K562 (cell line): Measurements from ENCODE around the gene ALDH16A1. TPM values are rescaled to one million over a fixed set of nuclear protein-coding genes. Genes with fewer than 3 reads are reported as not detected.
A peak's percentile ranks its signal among the peaks of the same experiment; 100 is the strongest.

Experiments used
- BRCA1 ChIP-seq, 2 experiments: fragments of 450-650 bp in 1 of 2; sonication (generic) in 1 of 2; formaldehyde crosslinking in 1 of 2; IDR thresholded peaks; 2 replicates each; pipeline versions ENCODE4 v1.5.0 to v1.6.1; 2017 to 2020; ENCODE audit warnings: mild to moderate bottlenecking in 1 of 2, missing genetic modification reagents in 1 of 2
- CBFB ChIP-seq: sonication (generic); formaldehyde crosslinking; IDR thresholded peaks from 2 replicates; pipeline ENCODE4 v1.4.0; 2020; ENCODE audit warnings: mild to moderate bottlenecking, missing genetic modification reagents
- CREB1 ChIP-seq, 2 experiments: sonication (generic) in 1 of 2; formaldehyde crosslinking in 1 of 2; IDR thresholded peaks; 2 replicates each; pipeline versions ENCODE4 v1.6.1 to v1.8.0; 2012 to 2022; ENCODE audit warnings: inconsistent platforms in 1 of 2, mild to moderate bottlenecking in 1 of 2, missing genetic modification reagents in 1 of 2, moderate library complexity in 1 of 2
- CREBBP ChIP-seq: IDR thresholded peaks from one replicate; pipeline ENCODE4 v1.6.1; 2012; ENCODE audit warnings: low read depth, mild to moderate bottlenecking, control low read depth, inconsistent platforms, low read length
- HMG20B ChIP-seq: fragments of 250-450 bp; sonication (Bioruptor Pico); IDR thresholded peaks from 2 replicates; pipeline ENCODE4 v1.5.0; 2021; ENCODE audit warnings: mild to moderate bottlenecking
- JUND ChIP-seq, 2 experiments: IDR thresholded peaks; 2 replicates in 1 of 2; 3 replicates in 1 of 2; pipeline ENCODE4 v1.6.1; 2011; ENCODE audit warnings: borderline replicate concordance in 2 of 2, low read depth in 2 of 2, low read length in 2 of 2, improper control_type of control experiment in 1 of 2, missing biosample characterization in 1 of 2, missing genetic modification characterization in 1 of 2, missing genetic modification reagents in 1 of 2
- MIER1 ChIP-seq: fragments of 450-650 bp; IDR thresholded peaks from 2 replicates; pipeline ENCODE4 v1.6.1; 2016; ENCODE audit warnings: antibody characterized with exemption, mild to moderate bottlenecking, low read depth
- NEUROD1 ChIP-seq: fragments of 150-350 bp; IDR thresholded peaks from 2 replicates; pipeline ENCODE4 v1.6.1; 2014; ENCODE audit warnings: borderline replicate concordance, low read length, low read depth; ENCODE audit not compliant: partially characterized antibody
- PCBP1 ChIP-seq: fragments of 200-400 bp; formaldehyde crosslinking; IDR thresholded peaks from 2 replicates; pipeline ENCODE4 v1.6.1; 2018; ENCODE audit warnings: mild to moderate bottlenecking, low read depth, low read length; ENCODE audit not compliant: poor library complexity, severe bottlenecking
- RFX5 ChIP-seq: IDR thresholded peaks from 2 replicates; pipeline ENCODE4 v1.6.1; 2011; ENCODE audit warnings: low read depth, mild to moderate bottlenecking, improper control_type of control experiment, low read length
- SP1 ChIP-seq: sonication (generic); formaldehyde crosslinking; IDR thresholded peaks from 2 replicates; pipeline ENCODE4 v1.8.1; 2022; ENCODE audit warnings: mild to moderate bottlenecking, missing genetic modification reagents
- TRIM24 ChIP-seq, 2 experiments: fragments of 450-650 bp; IDR thresholded peaks; 2 replicates each; pipeline ENCODE4 v1.6.1; 2016
- XRCC4 ChIP-seq: IDR thresholded peaks from one replicate; pipeline ENCODE4 v1.6.1; 2011; ENCODE audit not compliant: insufficient read depth, insufficient read length; ENCODE audit errors: extremely low read depth
- YY1 ChIP-seq, 3 experiments: IDR thresholded peaks; 2 replicates each; pipeline ENCODE4 v1.6.1; 2011; ENCODE audit warnings: low read length in 2 of 3, mild to moderate bottlenecking in 2 of 3, moderate library complexity in 2 of 3, borderline replicate concordance in 1 of 3, control low read depth in 1 of 3, low read depth in 1 of 3; ENCODE audit not compliant: insufficient read depth in 3 of 3, insufficient replicate concordance in 2 of 3, control insufficient read depth in 1 of 3, insufficient read length in 1 of 3; ENCODE audit errors: extremely low read depth in 1 of 3
- ZKSCAN8 ChIP-seq: fragments of 200-800 bp; sonication (Bioruptor generic); IDR thresholded peaks from 2 replicates; pipeline ENCODE4 v1.6.1; 2016; ENCODE audit warnings: missing genetic modification characterization, missing compliant biosample characterization
- polyA plus RNA-seq, 8 experiments: library from polyadenylated mRNA; depleted of rRNA in 4 of 8; stranded (reverse) in 5 of 8; unstranded in 3 of 8; fragments of >200 nt; fragmentation: Nextera tagmentation in 2 of 8; fragmentation: Illumina TruSeq in 1 of 8; extraction: Ambion mirVana in 2 of 8; extraction: Trizol in 1 of 8; gene quantifications; 2 replicates each; pipeline versions ENCODE4 v1.2.1 to v1.2.3, GENCODE V29; 2011 to 2014; ENCODE audit warnings: inconsistent platforms in 1 of 8, missing spikeins in 1 of 8
- total RNA-seq, 7 experiments: library from RNA; depleted of rRNA in 6 of 7; stranded (reverse); fragments of >200 nt in 6 of 7; fragmentation: Illumina TruSeq in 2 of 7; extraction: Trizol in 2 of 7; gene quantifications; 2 replicates each; pipeline versions ENCODE4 v1.2.1 to v1.2.3, GENCODE V29; 2011 to 2021; ENCODE audit warnings: low replicate concordance in 1 of 7
- TF ChIP-seq, protein P1 (sequence below): sonication (generic); formaldehyde crosslinking; IDR thresholded peaks from 2 replicates; pipeline ENCODE4 v1.8.1; 2023; ENCODE audit warnings: missing genetic modification reagents, mild to moderate bottlenecking, borderline replicate concordance
- TF ChIP-seq, protein P2 (sequence below): fragments of 450-650 bp; formaldehyde crosslinking; IDR thresholded peaks from 2 replicates; pipeline ENCODE4 v1.4.0; 2020; ENCODE audit warnings: mild to moderate bottlenecking, moderate library complexity
- TF ChIP-seq, protein P3 (sequence below): fragments of 450-650 bp; IDR thresholded peaks from 2 replicates; pipeline ENCODE4 v1.6.1; 2016; ENCODE audit warnings: low read depth, mild to moderate bottlenecking, moderate library complexity

The ALDH16A1 gene
- total and polyA plus RNA-seq, 9 of the 15 experiments (the other 6 are each of a cell fraction or from before 2014, with no cell fraction given): 2.2 to 52.2 (median 7.6) TPM

DNA sequence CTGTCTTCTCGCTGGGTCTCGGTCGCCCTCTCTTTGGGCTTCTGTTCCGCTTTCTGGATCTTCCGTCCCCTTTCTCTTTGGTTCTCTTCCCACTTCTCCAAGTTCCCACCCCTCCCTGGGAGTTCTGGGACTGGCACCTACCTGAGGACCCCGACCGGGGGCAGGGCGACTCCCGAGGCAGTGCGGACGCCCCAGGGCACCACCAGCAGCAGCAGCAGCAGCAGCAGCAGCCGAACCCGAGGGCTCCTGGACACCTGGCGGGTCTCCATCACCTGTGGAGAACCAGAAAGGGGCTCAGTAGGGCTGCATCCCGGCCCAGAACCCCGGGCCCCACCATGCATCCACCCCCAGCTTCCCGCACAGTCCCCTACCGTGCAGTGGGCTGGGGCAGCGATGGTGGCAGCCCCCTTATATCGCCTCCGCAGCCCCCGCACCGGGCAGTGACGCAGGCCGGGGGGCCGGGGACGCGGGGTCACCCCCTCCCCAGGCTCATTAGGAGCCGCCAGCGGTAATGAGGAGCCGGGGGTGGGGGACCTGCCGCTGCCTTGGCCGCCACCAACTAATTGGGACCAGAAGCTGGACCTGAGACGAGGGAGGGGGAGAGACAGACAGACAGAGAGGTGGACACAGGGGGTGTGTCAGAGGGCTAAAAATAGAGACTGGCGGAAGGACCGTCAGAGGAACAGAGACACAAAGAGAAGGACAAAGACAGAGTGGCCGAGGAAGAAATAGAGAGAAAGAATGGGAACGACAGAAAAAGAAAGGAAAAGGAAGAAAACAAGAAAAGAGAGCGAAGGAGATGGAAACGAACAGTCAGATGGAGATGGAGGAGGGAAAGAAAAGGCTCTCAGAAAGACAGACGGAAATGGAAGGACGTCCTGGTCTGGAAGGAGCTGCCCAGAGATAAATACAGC, 29.7 kb upstream of the ALDH16A1 start, which contains the start of gene PTH2 (continued):
- no peak for TF ChIP-seq CREB1 (IDR thresholded peaks at IDR 0.05)
- TF ChIP-seq CREB1 (CRISPR knock-in tag; IDR thresholded peaks at IDR 0.05): no peak
- no peak for TF ChIP-seq XRCC4
- TF ChIP-seq YY1 (IDR thresholded peaks at IDR 0.05; ENCODE audit: borderline replicate concordance in 1 of 3, control insufficient read depth in 1 of 3, extremely low read depth in 1 of 3, insufficient read depth in 3 of 3, insufficient read length in 1 of 3, insufficient replicate concordance in 2 of 3, low read depth in 1 of 3, low read length in 2 of 3): no peak
- no peak for TF ChIP-seq NEUROD1
- TF ChIP-seq, protein P1, sequence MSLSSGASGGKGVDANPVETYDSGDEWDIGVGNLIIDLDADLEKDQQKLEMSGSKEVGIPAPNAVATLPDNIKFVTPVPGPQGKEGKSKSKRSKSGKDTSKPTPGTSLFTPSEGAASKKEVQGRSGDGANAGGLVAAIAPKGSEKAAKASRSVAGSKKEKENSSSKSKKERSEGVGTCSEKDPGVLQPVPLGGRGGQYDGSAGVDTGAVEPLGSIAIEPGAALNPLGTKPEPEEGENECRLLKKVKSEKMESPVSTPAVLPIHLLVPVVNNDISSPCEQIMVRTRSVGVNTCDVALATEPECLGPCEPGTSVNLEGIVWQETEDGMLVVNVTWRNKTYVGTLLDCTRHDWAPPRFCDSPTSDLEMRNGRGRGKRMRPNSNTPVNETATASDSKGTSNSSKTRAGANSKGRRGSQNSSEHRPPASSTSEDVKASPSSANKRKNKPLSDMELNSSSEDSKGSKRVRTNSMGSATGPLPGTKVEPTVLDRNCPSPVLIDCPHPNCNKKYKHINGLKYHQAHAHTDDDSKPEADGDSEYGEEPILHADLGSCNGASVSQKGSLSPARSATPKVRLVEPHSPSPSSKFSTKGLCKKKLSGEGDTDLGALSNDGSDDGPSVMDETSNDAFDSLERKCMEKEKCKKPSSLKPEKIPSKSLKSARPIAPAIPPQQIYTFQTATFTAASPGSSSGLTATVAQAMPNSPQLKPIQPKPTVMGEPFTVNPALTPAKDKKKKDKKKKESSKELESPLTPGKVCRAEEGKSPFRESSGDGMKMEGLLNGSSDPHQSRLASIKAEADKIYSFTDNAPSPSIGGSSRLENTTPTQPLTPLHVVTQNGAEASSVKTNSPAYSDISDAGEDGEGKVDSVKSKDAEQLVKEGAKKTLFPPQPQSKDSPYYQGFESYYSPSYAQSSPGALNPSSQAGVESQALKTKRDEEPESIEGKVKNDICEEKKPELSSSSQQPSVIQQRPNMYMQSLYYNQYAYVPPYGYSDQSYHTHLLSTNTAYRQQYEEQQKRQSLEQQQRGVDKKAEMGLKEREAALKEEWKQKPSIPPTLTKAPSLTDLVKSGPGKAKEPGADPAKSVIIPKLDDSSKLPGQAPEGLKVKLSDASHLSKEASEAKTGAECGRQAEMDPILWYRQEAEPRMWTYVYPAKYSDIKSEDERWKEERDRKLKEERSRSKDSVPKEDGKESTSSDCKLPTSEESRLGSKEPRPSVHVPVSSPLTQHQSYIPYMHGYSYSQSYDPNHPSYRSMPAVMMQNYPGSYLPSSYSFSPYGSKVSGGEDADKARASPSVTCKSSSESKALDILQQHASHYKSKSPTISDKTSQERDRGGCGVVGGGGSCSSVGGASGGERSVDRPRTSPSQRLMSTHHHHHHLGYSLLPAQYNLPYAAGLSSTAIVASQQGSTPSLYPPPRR (CRISPR knock-in tag): no peak
- TF ChIP-seq ZKSCAN8 (CRISPR knock-in tag): no peak
- no peak for TF ChIP-seq CBFB (CRISPR knock-in tag)
- TF ChIP-seq, protein P2, sequence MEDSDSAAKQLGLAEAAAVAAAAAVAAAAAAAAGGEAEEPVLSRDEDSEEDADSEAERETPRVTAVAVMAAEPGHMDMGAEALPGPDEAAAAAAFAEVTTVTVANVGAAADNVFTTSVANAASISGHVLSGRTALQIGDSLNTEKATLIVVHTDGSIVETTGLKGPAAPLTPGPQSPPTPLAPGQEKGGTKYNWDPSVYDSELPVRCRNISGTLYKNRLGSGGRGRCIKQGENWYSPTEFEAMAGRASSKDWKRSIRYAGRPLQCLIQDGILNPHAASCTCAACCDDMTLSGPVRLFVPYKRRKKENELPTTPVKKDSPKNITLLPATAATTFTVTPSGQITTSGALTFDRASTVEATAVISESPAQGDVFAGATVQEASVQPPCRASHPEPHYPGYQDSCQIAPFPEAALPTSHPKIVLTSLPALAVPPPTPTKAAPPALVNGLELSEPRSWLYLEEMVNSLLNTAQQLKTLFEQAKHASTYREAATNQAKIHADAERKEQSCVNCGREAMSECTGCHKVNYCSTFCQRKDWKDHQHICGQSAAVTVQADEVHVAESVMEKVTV (CRISPR knock-in tag): no peak
- TF ChIP-seq RFX5: no peak
- no peak for TF ChIP-seq JUND (IDR thresholded peaks at IDR 0.05; ENCODE audit: borderline replicate concordance, low read depth, low read length)
- no peak for TF ChIP-seq JUND (tag; IDR thresholded peaks at IDR 0.05; ENCODE audit: borderline replicate concordance, low read depth, low read length)
- no peak for TF ChIP-seq HMG20B (CRISPR knock-in tag)
- TF ChIP-seq TRIM24 (IDR thresholded peaks at IDR 0.05): 0 out of 4 replicates have a peak, but pooled peaks of 1 of the 2 experiments have one; percentile 13
- TF ChIP-seq SP1 (CRISPR knock-in tag): no peak
- TF ChIP-seq, protein P3, sequence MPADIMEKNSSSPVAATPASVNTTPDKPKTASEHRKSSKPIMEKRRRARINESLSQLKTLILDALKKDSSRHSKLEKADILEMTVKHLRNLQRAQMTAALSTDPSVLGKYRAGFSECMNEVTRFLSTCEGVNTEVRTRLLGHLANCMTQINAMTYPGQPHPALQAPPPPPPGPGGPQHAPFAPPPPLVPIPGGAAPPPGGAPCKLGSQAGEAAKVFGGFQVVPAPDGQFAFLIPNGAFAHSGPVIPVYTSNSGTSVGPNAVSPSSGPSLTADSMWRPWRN: 0 out of 2 replicates have a peak, but pooled peaks have one; percentile 17
- TF ChIP-seq PCBP1: no peak
- no peak for TF ChIP-seq CREBBP
- no peak for TF ChIP-seq BRCA1 (IDR thresholded peaks at IDR 0.05)
- no peak for TF ChIP-seq BRCA1 (CRISPR knock-in tag; IDR thresholded peaks at IDR 0.05)
- TF ChIP-seq MIER1: peak; percentile 64; the same call in 1 of the 2 replicates
